HEK293T (cell line): ENCODE results near the gene CSNK1D.
"Not testable (repeated sequence)": the region's sequence is repeated elsewhere in the genome, so short reads cannot be mapped to it uniquely, and the experiment has no call there.

Experiments used
- CTCF ChIA-PET: fragments of 350-600 bp; formaldehyde crosslinking; extraction: SDS; loops from one replicate; lab custom pipeline; 2021; ENCODE audit warnings: antibody characterized with exemption, inconsistent platforms; lab: Yijun Ruan, JAX
- POLR2A ChIA-PET: fragments of 350-600 bp; formaldehyde crosslinking; extraction: SDS; loops from one replicate; lab custom pipeline; 2020; ENCODE audit warnings: antibody characterized with exemption, inconsistent platforms; lab: Yijun Ruan, JAX
- DNase-seq: peaks from one replicate; pipeline ENCODE4 v3.0.0; 2012; ENCODE audit warnings: mixed read lengths; ENCODE audit errors: extremely low spot score
- ARNT ChIP-seq: fragments of 450-650 bp; IDR thresholded peaks from 2 replicates; pipeline ENCODE4 v1.6.1; 2017; ENCODE audit warnings: mild to moderate bottlenecking
- BHLHE40 ChIP-seq: fragments of 450-650 bp; IDR thresholded peaks from 2 replicates; pipeline ENCODE4 v1.6.1; 2016; ENCODE audit warnings: mild to moderate bottlenecking, moderate library complexity, borderline replicate concordance
- CTBP1 ChIP-seq: fragments of 450-650 bp; IDR thresholded peaks from 2 replicates; pipeline ENCODE4 v1.6.1; 2016; ENCODE audit warnings: borderline replicate concordance
- ELF4 ChIP-seq: fragments of 450-650 bp; IDR thresholded peaks from 2 replicates; pipeline ENCODE4 v1.6.1; 2017; ENCODE audit warnings: antibody characterized with exemption
- FOXA1 ChIP-seq: fragments of 450-650 bp; IDR thresholded peaks from 2 replicates; pipeline ENCODE4 v1.6.1; 2016; ENCODE audit warnings: mild to moderate bottlenecking
- FOXK2 ChIP-seq: fragments of 450-650 bp; IDR thresholded peaks from 2 replicates; pipeline ENCODE4 v1.6.1; 2016; ENCODE audit warnings: mild to moderate bottlenecking
- FOXM1 ChIP-seq: fragments of 450-650 bp; IDR thresholded peaks from 2 replicates; pipeline ENCODE4 v1.6.1; 2017; ENCODE audit warnings: mild to moderate bottlenecking, borderline replicate concordance
- HDGF ChIP-seq: fragments of 450-650 bp; IDR thresholded peaks from 2 replicates; pipeline ENCODE4 v1.6.1; 2017; ENCODE audit warnings: antibody characterized with exemption, borderline replicate concordance
- L3MBTL2 ChIP-seq: fragments of 450-650 bp; conservative IDR thresholded peaks from 2 replicates; pipeline ENCODE4 v1.6.1; 2016; ENCODE audit warnings: mild to moderate bottlenecking
- LEF1 ChIP-seq: fragments of 450-650 bp; IDR thresholded peaks from 2 replicates; pipeline ENCODE4 v1.6.1; 2017; ENCODE audit warnings: mild to moderate bottlenecking, borderline replicate concordance
- NFRKB ChIP-seq: fragments of 450-650 bp; IDR thresholded peaks from 2 replicates; pipeline ENCODE4 v1.6.1; 2016; ENCODE audit warnings: mild to moderate bottlenecking, moderate library complexity
- SP1 ChIP-seq: fragments of 450-650 bp; IDR thresholded peaks from 2 replicates; pipeline ENCODE4 v1.6.1; 2017
- SUZ12 ChIP-seq: fragments of 450-650 bp; IDR thresholded peaks from 2 replicates; pipeline ENCODE4 v1.6.1; 2016; ENCODE audit warnings: mild to moderate bottlenecking
- TARDBP ChIP-seq: fragments of 450-650 bp; IDR thresholded peaks from 2 replicates; pipeline ENCODE4 v1.6.1; 2016
- ZNF384 ChIP-seq: fragments of 450-650 bp; IDR thresholded peaks from 2 replicates; pipeline ENCODE4 v1.6.1; 2016
- TF ChIP-seq, protein P1 (sequence below): fragments of 450-650 bp; IDR thresholded peaks from 2 replicates; pipeline ENCODE4 v1.6.1; 2016

Gene CSNK1D

DNA sequence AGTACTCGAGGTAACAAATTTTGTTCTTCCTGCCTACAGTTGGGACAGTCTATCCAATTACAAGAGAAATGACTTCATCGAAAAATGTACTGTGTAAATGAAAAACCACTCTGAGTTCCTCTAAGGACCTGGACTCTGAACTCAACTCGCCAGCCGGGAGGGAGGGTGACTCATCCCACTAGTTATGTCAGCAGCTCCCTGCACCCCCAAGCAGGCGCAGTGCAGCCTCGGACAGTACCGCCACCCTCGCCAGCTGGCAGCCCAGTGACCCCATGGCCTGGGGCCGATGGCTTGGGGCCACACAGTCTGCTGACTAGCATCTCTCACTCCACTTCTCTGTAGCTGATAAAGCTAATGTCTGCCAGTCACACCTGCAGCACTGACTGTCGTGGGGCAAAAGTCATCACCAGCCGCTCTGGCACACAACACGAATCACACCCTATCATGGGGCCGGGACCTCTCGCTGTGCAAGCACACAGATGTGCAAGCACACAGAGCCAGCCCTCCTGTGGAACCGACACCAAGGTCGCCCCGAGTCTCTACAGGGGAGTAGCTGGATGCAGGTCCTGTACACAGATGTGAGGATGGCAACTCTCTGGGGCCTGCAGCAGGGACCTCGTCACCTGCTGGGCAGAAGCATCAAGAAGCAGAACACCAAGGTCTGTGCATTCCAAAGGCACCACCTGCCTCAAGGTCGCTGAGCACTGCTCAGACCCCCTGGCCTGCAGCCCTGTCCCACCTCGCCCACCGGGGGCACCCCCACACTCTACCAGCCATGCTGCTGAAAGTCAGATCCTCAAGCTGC lies 5.7 kb downstream of the CSNK1D start:
- DNase-seq: no peak
- TF ChIP-seq TARDBP: no peak
- no peak for TF ChIP-seq HDGF
- TF ChIP-seq ZNF384: no peak
- TF ChIP-seq FOXM1: no peak
- no peak for TF ChIP-seq ARNT
- TF ChIP-seq, protein P1, sequence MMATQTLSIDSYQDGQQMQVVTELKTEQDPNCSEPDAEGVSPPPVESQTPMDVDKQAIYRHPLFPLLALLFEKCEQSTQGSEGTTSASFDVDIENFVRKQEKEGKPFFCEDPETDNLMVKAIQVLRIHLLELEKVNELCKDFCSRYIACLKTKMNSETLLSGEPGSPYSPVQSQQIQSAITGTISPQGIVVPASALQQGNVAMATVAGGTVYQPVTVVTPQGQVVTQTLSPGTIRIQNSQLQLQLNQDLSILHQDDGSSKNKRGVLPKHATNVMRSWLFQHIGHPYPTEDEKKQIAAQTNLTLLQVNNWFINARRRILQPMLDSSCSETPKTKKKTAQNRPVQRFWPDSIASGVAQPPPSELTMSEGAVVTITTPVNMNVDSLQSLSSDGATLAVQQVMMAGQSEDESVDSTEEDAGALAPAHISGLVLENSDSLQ: no peak
- TF ChIP-seq CTBP1: no peak
- no peak for TF ChIP-seq LEF1
- TF ChIP-seq FOXA1: no peak
- TF ChIP-seq SP1: no peak
- TF ChIP-seq L3MBTL2: no peak
- no peak for TF ChIP-seq SUZ12
- TF ChIP-seq NFRKB: no peak
- TF ChIP-seq BHLHE40: no peak
- no peak for TF ChIP-seq ELF4
- TF ChIP-seq FOXK2: no peak
- CTCF ChIA-PET: interaction anchor here (0.6 kb wide), 1 partner anchor 181 kb away, joined by 3 read pairs; no protein-coding TSS in a partner anchor

DNA sequence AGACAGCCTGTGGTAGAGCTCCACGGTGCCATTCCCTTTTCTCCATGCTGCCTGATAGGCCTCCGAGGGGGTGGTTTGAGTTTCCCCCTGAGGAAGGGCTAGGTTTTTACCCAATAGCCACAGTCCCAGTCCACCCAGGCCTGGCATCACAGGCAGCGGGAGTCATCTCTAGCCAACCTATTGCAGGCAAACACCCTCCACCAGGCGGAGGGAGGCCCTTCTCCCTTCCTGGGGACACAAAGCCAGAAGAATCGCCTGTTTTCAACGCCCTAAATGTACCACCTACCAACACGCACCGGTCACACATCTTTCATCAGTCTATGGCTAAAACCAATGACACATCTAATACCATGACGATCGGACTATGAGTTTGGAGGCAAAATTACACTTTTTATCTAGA lies 7.4 kb downstream of the CSNK1D start:
- CTCF ChIA-PET: no interaction called here
- POLR2A ChIA-PET: interaction anchor here (1.3 kb wide), 1 partner anchor 19 kb away, joined by 3 read pairs; no protein-coding TSS in a partner anchor
- TF ChIP-seq ELF4 (no peak), CTBP1 (no peak), ARNT (no peak), ZNF384 (no peak), FOXA1 (no peak), FOXM1 (no peak), FOXK2 (no peak), BHLHE40 (no peak), LEF1 (no peak), L3MBTL2 (no peak), SP1 (no peak), NFRKB (no peak), TARDBP (no peak), SUZ12 (no peak), HDGF (no peak)
- TF ChIP-seq, protein P1: no peak
- no peak for DNase-seq

More for the DNA sequence above, 5.7 kb downstream of the CSNK1D start:
- POLR2A ChIA-PET: interaction anchor here (0.6 to 1.1 kb wide), 2 partner anchors 15 to 24 kb away, joined by 3 to 4 read pairs; no protein-coding TSS in a partner anchor

DNA sequence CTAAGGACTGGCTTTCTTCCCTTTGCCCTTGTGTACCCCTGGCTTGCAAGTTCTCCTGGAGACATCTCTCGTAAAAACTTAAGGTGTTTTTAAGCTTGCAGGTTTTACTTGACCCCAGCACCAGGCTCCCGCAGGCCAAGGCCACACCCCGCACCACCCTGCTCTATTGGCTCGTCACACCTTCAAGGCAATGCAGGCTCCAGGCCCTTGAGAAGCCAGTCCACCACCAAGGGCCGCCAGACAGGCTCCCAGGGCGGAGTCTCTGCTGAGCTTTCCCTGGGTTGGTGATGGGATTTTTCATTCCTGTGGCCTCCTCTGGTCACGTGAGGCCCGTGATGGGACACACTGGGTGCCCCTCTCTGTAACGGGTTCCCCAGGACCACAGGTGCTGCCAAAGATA lies 9.9 kb downstream of the CSNK1D start:
- TF ChIP-seq LEF1: no peak
- TF ChIP-seq TARDBP: no peak
- TF ChIP-seq NFRKB: no peak
- TF ChIP-seq FOXK2: no peak
- no peak for TF ChIP-seq HDGF
- no peak for TF ChIP-seq SP1
- TF ChIP-seq FOXA1: no peak
- no peak for TF ChIP-seq CTBP1
- TF ChIP-seq, protein P1: no peak
- no peak for TF ChIP-seq SUZ12
- ChIA-PET CTCF (no interaction called here), POLR2A (no interaction called here)
- DNase-seq: no peak

DNA sequence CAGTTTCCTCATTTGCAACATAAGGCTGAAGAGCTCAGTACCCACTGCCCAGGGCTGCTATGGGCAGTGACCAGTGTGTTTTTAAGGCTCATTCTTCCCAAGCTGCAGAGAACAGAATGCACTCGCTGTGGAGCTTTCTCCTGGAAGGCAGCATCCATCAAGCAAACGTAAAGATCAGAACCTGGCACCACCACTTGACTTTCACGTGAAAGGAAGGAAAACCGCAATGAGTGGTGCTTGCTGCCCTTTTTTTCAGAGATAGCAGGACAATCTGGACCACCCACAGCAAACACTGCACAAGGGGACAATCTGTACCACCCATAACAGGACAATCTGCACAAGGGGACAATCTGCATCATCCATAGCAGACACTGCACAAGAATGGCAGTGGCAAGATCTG lies 11.2 kb downstream of the CSNK1D start:
- CTCF ChIA-PET: no interaction called here
- POLR2A ChIA-PET: interaction anchor here (0.9 to 1.4 kb wide), 2 partner anchors 12 to 30 kb away, joined by 3 to 4 read pairs; no protein-coding TSS in a partner anchor
- TF ChIP-seq L3MBTL2: no peak
- TF ChIP-seq ARNT: no peak
- TF ChIP-seq CTBP1: no peak
- TF ChIP-seq SUZ12: no peak
- TF ChIP-seq TARDBP: no peak
- TF ChIP-seq, protein P1: no peak
- no peak for TF ChIP-seq SP1
- TF ChIP-seq ZNF384: no peak
- TF ChIP-seq LEF1: no peak
- TF ChIP-seq HDGF: no peak
- DNase-seq: no peak

DNA sequence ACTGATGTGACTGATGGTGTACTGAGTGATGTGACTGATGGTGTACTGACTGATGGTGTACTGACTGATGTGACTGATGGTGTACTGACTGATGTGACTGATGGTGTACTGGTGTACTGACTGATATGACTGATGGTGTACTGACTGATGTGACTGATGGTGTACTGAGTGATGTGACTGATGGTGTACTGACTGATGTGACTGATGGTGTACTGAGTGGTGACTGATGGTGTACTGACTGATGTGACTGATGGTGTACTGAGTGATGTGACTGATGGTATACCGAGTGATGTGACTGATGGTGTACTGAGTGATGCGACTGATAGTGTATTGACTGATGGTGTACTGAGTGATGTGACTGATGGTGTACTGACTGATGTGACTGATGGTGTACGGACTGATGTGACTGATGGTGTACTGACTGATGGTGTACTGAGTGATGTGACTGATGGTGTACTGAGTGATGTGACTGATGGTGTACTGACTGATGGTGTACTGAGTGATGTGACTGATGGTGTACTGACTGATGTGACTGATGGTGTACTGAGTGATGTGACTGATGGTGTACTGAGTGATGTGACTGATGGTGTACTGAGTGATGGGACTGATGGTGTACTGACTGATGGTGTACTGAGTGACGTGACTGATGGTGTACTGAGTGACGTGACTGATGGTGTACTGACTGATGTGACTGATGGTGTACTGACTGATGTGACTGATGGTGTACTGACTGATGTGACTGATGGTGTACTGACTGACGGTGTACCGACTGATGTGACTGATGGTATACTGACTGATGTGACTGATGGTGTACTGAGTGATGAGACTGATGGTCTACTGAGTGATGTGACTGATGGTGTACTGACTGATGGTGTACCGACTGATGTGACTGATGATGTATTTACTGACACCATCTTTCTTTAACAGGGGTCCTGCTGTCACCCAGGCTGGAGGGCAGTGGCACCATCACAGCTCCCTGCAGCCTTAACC lies 13.2 kb downstream of the CSNK1D start:
- CTCF ChIA-PET, DNase-seq, POLR2A ChIA-PET: not testable (repeated sequence)
- TF ChIP-seq, protein P1: peak; percentile 38; the same call in 1 of the 2 replicates
